GM12878 (cell line): ENCODE results near the gene NTN1. TPM values are rescaled to one million over a fixed set of nuclear protein-coding genes. Genes with fewer than 3 reads are reported as not detected.

ENCODE experiments used
- polyA plus RNA-seq, 11 experiments: library from polyadenylated mRNA; depleted of rRNA in 4 of 11; unstranded in 6 of 11; stranded (reverse) in 5 of 11; fragments of >200 nt; fragmentation: Nextera tagmentation in 4 of 11; fragmentation: Illumina TruSeq in 1 of 11; extraction: Ambion mirVana in 4 of 11; extraction: Trizol in 1 of 11; gene quantifications; 1 replicate in 1 of 11; 2 replicates in 10 of 11; pipeline versions ENCODE4 v1.2.1 to v1.2.3, GENCODE V29; 2011 to 2016; ENCODE audit warnings: inconsistent platforms in 2 of 11, missing spikeins in 2 of 11, low read depth in 1 of 11
- small RNA-seq: library from RNA; depleted of rRNA; stranded (forward); fragments of <200 nt; gene quantifications from one replicate; pipeline ENCODE3, GENCODE V24; 2014
- total RNA-seq, 4 experiments: library from RNA; depleted of rRNA in 3 of 4; stranded (reverse); fragments of >200 nt in 3 of 4; fragmentation: Illumina TruSeq in 1 of 4; extraction: Trizol in 1 of 4; gene quantifications; 2 replicates each; pipeline versions ENCODE4 v1.2.1 to v1.2.3, GENCODE V29; 2013 to 2021

The NTN1 gene
- total and polyA plus RNA-seq, 10 of the 15 experiments (the other 5 are each of a cell fraction or from before 2014, with no cell fraction given): 0.02 to 0.89 (median 0.35) TPM

Small RNAs within 50 kb of the gene (small RNA-seq; reads per million reads assigned to genes)
- gene AC005695.3: not detected

Other genes with a start within 250 kb of the NTN1 start
- 1.5 and 1.8 TPM in 2 replicates for gene MFSD6L, start 222.1 kb upstream of the NTN1 start, total RNA-seq (2014; rRNA removed)
- gene MFSD6L, start 222.1 kb upstream of the NTN1 start, total RNA-seq (2014; rRNA removed; fragmentation: Illumina TruSeq; extraction: Trizol): 1.3 and 1.4 TPM in 2 replicates
- gene MFSD6L, start 222.1 kb upstream of the NTN1 start, total RNA-seq (2021): 2.8 and 3.1 TPM in 2 replicates
- 0.76 and 1.2 TPM in 2 replicates for gene MFSD6L, start 222.1 kb upstream of the NTN1 start, polyA plus RNA-seq (2011; rRNA removed)
- gene MFSD6L, start 222.1 kb upstream of the NTN1 start, polyA plus RNA-seq (2014; fragmentation: Illumina TruSeq; extraction: Trizol): 0.33 and 0.94 TPM in 2 replicates
- under 1 TPM; 0.39 to 0.49 TPM for gene MFSD6L, start 222.1 kb upstream of the NTN1 start, polyA plus RNA-seq (2014; fragmentation: Nextera tagmentation; extraction: Ambion mirVana)
- 1.9 and 2.5 TPM in 2 replicates for gene MFSD6L, start 222.1 kb upstream of the NTN1 start, polyA plus RNA-seq (2014; rRNA removed)
- under 1 TPM; 0.40 to 0.67 TPM for gene MFSD6L, start 222.1 kb upstream of the NTN1 start, polyA plus RNA-seq (2016; fragmentation: Nextera tagmentation; extraction: Ambion mirVana)
- 40.3 and 44.7 TPM in 2 replicates for gene PIK3R6, start 153.8 kb upstream of the NTN1 start, total RNA-seq (2014; rRNA removed)
- 26.4 and 27.9 TPM in 2 replicates for gene PIK3R6, start 153.8 kb upstream of the NTN1 start, total RNA-seq (2014; rRNA removed; fragmentation: Illumina TruSeq; extraction: Trizol)
- gene PIK3R6, start 153.8 kb upstream of the NTN1 start, total RNA-seq (2021): 76.7 and 81.7 TPM in 2 replicates
- 73.5 and 146 TPM in 2 replicates for gene PIK3R6, start 153.8 kb upstream of the NTN1 start, polyA plus RNA-seq (2011; rRNA removed)
- gene PIK3R6, start 153.8 kb upstream of the NTN1 start, polyA plus RNA-seq (2014; fragmentation: Illumina TruSeq; extraction: Trizol): 31.6 and 54.7 TPM in 2 replicates
- 1 to 10 TPM; 6.7 to 7.4 TPM for gene PIK3R6, start 153.8 kb upstream of the NTN1 start, polyA plus RNA-seq (2014; fragmentation: Nextera tagmentation; extraction: Ambion mirVana)
- 86.5 and 99.8 TPM in 2 replicates for gene PIK3R6, start 153.8 kb upstream of the NTN1 start, polyA plus RNA-seq (2014; rRNA removed)
- gene PIK3R6, start 153.8 kb upstream of the NTN1 start, polyA plus RNA-seq (2016; fragmentation: Nextera tagmentation; extraction: Ambion mirVana): 100 to 1,000 TPM; 103 to 109 TPM
- gene PIK3R5, start 55.8 kb upstream of the NTN1 start, total RNA-seq (2014; rRNA removed): 36.8 and 39.5 TPM in 2 replicates
- 24.7 and 26.5 TPM in 2 replicates for gene PIK3R5, start 55.8 kb upstream of the NTN1 start, total RNA-seq (2014; rRNA removed; fragmentation: Illumina TruSeq; extraction: Trizol)
- gene PIK3R5, start 55.8 kb upstream of the NTN1 start, total RNA-seq (2021): 50.8 and 51.2 TPM in 2 replicates
- 34.3 and 43.9 TPM in 2 replicates for gene PIK3R5, start 55.8 kb upstream of the NTN1 start, polyA plus RNA-seq (2011; rRNA removed)
- gene PIK3R5, start 55.8 kb upstream of the NTN1 start, polyA plus RNA-seq (2014; fragmentation: Illumina TruSeq; extraction: Trizol): 27.3 and 34.2 TPM in 2 replicates
- gene PIK3R5, start 55.8 kb upstream of the NTN1 start, polyA plus RNA-seq (2014; fragmentation: Nextera tagmentation; extraction: Ambion mirVana): 1 to 10 TPM; 9.5 to 9.6 TPM
- 32.9 and 33.5 TPM in 2 replicates for gene PIK3R5, start 55.8 kb upstream of the NTN1 start, polyA plus RNA-seq (2014; rRNA removed)
- 10 to 100 TPM; 36.9 to 39.5 TPM for gene PIK3R5, start 55.8 kb upstream of the NTN1 start, polyA plus RNA-seq (2016; fragmentation: Nextera tagmentation; extraction: Ambion mirVana)